SK-N-SH (cell line): ENCODE measurements around the gene ACADL.

Experiments used
- EP300 ChIP-seq, 2 experiments: IDR thresholded peaks; 2 replicates each; pipeline versions ENCODE4 v1.4.0 to v1.6.1; 2012; ENCODE audit warnings: borderline replicate concordance in 1 of 2, low read depth in 1 of 2, low read length in 1 of 2
- TF ChIP-seq, protein P1 (sequence below): fragments of 200-600 bp; sonication (generic); IDR thresholded peaks from 2 replicates; pipeline ENCODE4 v1.6.1; 2017; ENCODE audit warnings: antibody characterized with exemption, mild to moderate bottlenecking, moderate library complexity

DNA sequence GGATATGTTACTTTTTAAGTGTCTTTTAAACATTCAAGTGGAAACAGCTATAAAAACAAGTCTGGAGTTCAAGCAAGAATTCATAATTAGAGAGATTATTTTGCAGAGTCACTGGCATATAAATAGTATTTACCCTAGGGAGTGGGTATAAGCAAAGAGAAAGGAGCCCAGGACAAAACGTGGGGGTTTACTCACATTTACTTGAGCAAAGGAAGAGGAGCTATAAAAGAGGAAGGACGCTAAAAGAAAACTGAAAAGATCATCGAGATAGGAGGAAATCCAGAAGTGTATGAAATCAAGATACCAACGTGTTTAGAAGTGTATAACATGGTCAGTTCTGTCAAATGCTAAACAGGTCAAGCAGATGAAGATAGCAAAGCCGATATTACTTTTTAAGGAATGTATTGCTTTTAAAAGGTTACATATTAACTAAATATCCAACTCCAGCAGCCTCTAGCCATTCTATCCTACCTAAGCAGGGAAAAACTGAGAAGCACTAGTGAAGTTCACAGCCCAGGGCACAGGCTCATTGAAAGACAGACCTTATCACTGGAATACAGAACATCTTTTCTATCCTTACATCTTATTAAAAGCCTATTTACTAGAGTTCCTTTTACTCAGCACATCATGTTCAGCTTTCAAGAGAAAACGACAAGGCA is 62.7 kb downstream of the ACADL start:
- TF ChIP-seq, protein P1, sequence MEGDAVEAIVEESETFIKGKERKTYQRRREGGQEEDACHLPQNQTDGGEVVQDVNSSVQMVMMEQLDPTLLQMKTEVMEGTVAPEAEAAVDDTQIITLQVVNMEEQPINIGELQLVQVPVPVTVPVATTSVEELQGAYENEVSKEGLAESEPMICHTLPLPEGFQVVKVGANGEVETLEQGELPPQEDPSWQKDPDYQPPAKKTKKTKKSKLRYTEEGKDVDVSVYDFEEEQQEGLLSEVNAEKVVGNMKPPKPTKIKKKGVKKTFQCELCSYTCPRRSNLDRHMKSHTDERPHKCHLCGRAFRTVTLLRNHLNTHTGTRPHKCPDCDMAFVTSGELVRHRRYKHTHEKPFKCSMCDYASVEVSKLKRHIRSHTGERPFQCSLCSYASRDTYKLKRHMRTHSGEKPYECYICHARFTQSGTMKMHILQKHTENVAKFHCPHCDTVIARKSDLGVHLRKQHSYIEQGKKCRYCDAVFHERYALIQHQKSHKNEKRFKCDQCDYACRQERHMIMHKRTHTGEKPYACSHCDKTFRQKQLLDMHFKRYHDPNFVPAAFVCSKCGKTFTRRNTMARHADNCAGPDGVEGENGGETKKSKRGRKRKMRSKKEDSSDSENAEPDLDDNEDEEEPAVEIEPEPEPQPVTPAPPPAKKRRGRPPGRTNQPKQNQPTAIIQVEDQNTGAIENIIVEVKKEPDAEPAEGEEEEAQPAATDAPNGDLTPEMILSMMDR, result no peak
- no peak for TF ChIP-seq EP300 (IDR thresholded peaks at IDR 0.05; ENCODE audit: borderline replicate concordance in 1 of 2, low read depth in 1 of 2, low read length in 1 of 2)
